ENCODE results near the gene PLD1. TPM values are rescaled to one million over a fixed set of nuclear protein-coding genes. Genes with fewer than 3 reads are reported as not detected.

The PLD1 gene
- total and polyA plus RNA-seq, 4 donors, result 4.9 to 31.5 (median 18.6) TPM

GRCh38 chr3:171710359-171710758 is 99.9 kb downstream of the PLD1 start:
- TF ChIP-seq YY1 (IDR thresholded peaks at IDR 0.05), result no peak
- no peak for TF ChIP-seq NR2F2 (IDR thresholded peaks at IDR 0.05)
- TF ChIP-seq CTCF (IDR thresholded peaks at IDR 0.05; ENCODE audit: low read depth, low read length, missing input control), result no peak
- TF ChIP-seq, protein P1, sequence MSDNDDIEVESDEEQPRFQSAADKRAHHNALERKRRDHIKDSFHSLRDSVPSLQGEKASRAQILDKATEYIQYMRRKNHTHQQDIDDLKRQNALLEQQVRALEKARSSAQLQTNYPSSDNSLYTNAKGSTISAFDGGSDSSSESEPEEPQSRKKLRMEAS (IDR thresholded peaks at IDR 0.05), result no peak
- no peak for TF ChIP-seq GABPA (IDR thresholded peaks at IDR 0.05 in 1 of 2, conservative IDR thresholded peaks at IDR 0.05 in 1 of 2)
- no peak for TF ChIP-seq HNF4A (conservative IDR thresholded peaks at IDR 0.05)
- TF ChIP-seq, protein P2, sequence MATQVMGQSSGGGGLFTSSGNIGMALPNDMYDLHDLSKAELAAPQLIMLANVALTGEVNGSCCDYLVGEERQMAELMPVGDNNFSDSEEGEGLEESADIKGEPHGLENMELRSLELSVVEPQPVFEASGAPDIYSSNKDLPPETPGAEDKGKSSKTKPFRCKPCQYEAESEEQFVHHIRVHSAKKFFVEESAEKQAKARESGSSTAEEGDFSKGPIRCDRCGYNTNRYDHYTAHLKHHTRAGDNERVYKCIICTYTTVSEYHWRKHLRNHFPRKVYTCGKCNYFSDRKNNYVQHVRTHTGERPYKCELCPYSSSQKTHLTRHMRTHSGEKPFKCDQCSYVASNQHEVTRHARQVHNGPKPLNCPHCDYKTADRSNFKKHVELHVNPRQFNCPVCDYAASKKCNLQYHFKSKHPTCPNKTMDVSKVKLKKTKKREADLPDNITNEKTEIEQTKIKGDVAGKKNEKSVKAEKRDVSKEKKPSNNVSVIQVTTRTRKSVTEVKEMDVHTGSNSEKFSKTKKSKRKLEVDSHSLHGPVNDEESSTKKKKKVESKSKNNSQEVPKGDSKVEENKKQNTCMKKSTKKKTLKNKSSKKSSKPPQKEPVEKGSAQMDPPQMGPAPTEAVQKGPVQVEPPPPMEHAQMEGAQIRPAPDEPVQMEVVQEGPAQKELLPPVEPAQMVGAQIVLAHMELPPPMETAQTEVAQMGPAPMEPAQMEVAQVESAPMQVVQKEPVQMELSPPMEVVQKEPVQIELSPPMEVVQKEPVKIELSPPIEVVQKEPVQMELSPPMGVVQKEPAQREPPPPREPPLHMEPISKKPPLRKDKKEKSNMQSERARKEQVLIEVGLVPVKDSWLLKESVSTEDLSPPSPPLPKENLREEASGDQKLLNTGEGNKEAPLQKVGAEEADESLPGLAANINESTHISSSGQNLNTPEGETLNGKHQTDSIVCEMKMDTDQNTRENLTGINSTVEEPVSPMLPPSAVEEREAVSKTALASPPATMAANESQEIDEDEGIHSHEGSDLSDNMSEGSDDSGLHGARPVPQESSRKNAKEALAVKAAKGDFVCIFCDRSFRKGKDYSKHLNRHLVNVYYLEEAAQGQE (IDR thresholded peaks at IDR 0.05), result no peak
- WGBS, result 95% methylated on average over 17 of the region's 17 CpGs
- no peak overlapping the region for H3K4me3 ChIP-seq (ENCODE audit: low read depth in 1 of 3, low read length in 3 of 3)
- H3K27ac ChIP-seq (ENCODE audit: low read depth in 1 of 2, low read length in 2 of 2), result no peak overlapping the region
- DNase-seq (ENCODE audit: low spot score), result no peak
- H3K9me3 ChIP-seq (ENCODE audit: control insufficient read depth in 4 of 4, low read length in 3 of 4), result no peaks in the 10 kb centered on the region
- H3K9ac ChIP-seq (ENCODE audit: low read depth in 1 of 2, low read length in 2 of 2), result no peak overlapping the region
- H3K27me3 ChIP-seq (ENCODE audit: control insufficient read depth in 4 of 4, insufficient read depth in 4 of 4, low read length in 3 of 4), result no peaks in the 10 kb centered on the region
- peaks cover 0 to 26% (median 14%) of the 10 kb centered on the region in 4 donors for H3K36me3 ChIP-seq (ENCODE audit: control insufficient read depth in 4 of 4, insufficient read depth in 3 of 4, low read depth in 1 of 4, low read length in 3 of 4)
- no peaks in the 10 kb centered on the region for H3K4me1 ChIP-seq (ENCODE audit: control insufficient read depth in 4 of 4, insufficient read depth in 4 of 4, low read length in 3 of 4)

- no peak overlapping the region for H3K27ac ChIP-seq (ENCODE audit: low read depth in 1 of 2, low read length in 2 of 2)
- H3K9me3 ChIP-seq (ENCODE audit: control insufficient read depth in 4 of 4, low read length in 3 of 4), result peaks cover 3 to 6% (median 3%) of the 10 kb centered on the region in 4 donors
- no peaks in the 10 kb centered on the region for H3K27me3 ChIP-seq (ENCODE audit: control insufficient read depth in 4 of 4, insufficient read depth in 4 of 4, low read length in 3 of 4)
- peaks cover 0 to 9% (median 5%) of the 10 kb centered on the region in 4 donors for H3K36me3 ChIP-seq (ENCODE audit: control insufficient read depth in 4 of 4, insufficient read depth in 3 of 4, low read depth in 1 of 4, low read length in 3 of 4)
- no peak for DNase-seq (ENCODE audit: low spot score)
- 95% methylated on average over 8 of the region's 8 CpGs for WGBS
- no peak overlapping the region for H3K9ac ChIP-seq (ENCODE audit: low read depth in 1 of 2, low read length in 2 of 2)
- H3K4me3 ChIP-seq (ENCODE audit: low read depth in 1 of 3, low read length in 3 of 3), result no peak overlapping the region
- no peaks in the 10 kb centered on the region for H3K4me1 ChIP-seq (ENCODE audit: control insufficient read depth in 4 of 4, insufficient read depth in 4 of 4, low read length in 3 of 4)
- TF ChIP-seq EGR1 (IDR thresholded peaks at IDR 0.05; ENCODE audit: low read depth in 2 of 2), result no peak
- no peak for TF ChIP-seq FOXA1 (IDR thresholded peaks at IDR 0.05)
- TF ChIP-seq HNF4G (IDR thresholded peaks at IDR 0.05), result no peak
Observed at GRCh38 chr3:171704814-171705213, 105.5 kb downstream of the PLD1 start.

DNA sequence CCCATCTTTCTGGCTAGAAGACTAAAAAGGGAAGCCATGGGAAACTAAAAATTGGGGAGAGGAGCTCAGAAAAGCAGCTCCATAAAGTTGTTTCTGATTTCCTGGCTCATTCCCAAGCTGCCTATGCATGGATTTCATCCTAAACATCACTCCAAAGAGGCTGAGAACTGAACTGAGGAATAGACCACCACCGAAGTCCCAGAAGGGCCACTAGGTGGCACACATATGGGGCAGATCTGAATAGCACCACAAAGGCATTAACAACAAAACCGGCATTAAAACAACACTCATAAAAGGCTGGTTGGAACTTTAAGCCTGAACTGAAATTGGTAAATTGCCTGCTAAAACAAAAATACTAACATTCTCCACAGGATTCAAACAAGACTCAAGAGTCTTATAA is 106.3 kb downstream of the PLD1 start:
- no peak overlapping the region for H3K4me3 ChIP-seq (ENCODE audit: low read depth in 1 of 3, low read length in 3 of 3)
- 46% methylated on average over 2 of the region's 2 CpGs for WGBS
- peaks cover 0 to 12% (median 5%) of the 10 kb centered on the region in 4 donors for H3K36me3 ChIP-seq (ENCODE audit: control insufficient read depth in 4 of 4, insufficient read depth in 3 of 4, low read depth in 1 of 4, low read length in 3 of 4)
- no peak overlapping the region for H3K9ac ChIP-seq (ENCODE audit: low read depth in 1 of 2, low read length in 2 of 2)
- H3K27me3 ChIP-seq (ENCODE audit: control insufficient read depth in 4 of 4, insufficient read depth in 4 of 4, low read length in 3 of 4), result no peaks in the 10 kb centered on the region
- H3K9me3 ChIP-seq (ENCODE audit: control insufficient read depth in 4 of 4, low read length in 3 of 4), result peaks cover 3 to 6% (median 3%) of the 10 kb centered on the region in 4 donors
- TF ChIP-seq HNF4G (IDR thresholded peaks at IDR 0.05), result no peak
- TF ChIP-seq TAF1 (conservative IDR thresholded peaks at IDR 0.05), result no peak
- TF ChIP-seq CTCF (IDR thresholded peaks at IDR 0.05; ENCODE audit: low read depth, low read length, missing input control), result peak; percentile 22
- TF ChIP-seq, protein P1 (IDR thresholded peaks at IDR 0.05), result no peak
- TF ChIP-seq RAD21 (IDR thresholded peaks at IDR 0.05), result peak; percentile 59 to 77
- TF ChIP-seq HNF4A (conservative IDR thresholded peaks at IDR 0.05), result no peak
- no peak for TF ChIP-seq JUND (IDR thresholded peaks at IDR 0.05)
- no peak for TF ChIP-seq RXRA (IDR thresholded peaks at IDR 0.05)
- TF ChIP-seq ATF3 (IDR thresholded peaks at IDR 0.05), result no peak
- TF ChIP-seq NR2F2 (IDR thresholded peaks at IDR 0.05), result no peak
- H3K4me1 ChIP-seq (ENCODE audit: control insufficient read depth in 4 of 4, insufficient read depth in 4 of 4, low read length in 3 of 4), result no peaks in the 10 kb centered on the region
- DNase-seq (ENCODE audit: low spot score), result no peak
- H3K27ac ChIP-seq (ENCODE audit: low read depth in 1 of 2, low read length in 2 of 2), result no peak overlapping the region
